ENCODE data around the gene LSM14A.

- TF ChIP-seq CTCF (IDR thresholded peaks at IDR 0.05), result peak in 2 of 4 experiments; percentile 13 to 34
- TF ChIP-seq POLR2A (IDR thresholded peaks at IDR 0.05), result no peak
These were observed 69.4 kb downstream of the LSM14A start for GRCh38 chr19:34241513-34242337.

All from prostate gland (tissue), 2 donors.